Fibroblast of skin of scalp (primary cell): Measurements from ENCODE around the gene PANX2.

Experiments used
- DNase-seq: peaks from one replicate; pipeline ENCODE4 v3.0.0-alpha.2; 2013

The PANX2 gene

DNA sequence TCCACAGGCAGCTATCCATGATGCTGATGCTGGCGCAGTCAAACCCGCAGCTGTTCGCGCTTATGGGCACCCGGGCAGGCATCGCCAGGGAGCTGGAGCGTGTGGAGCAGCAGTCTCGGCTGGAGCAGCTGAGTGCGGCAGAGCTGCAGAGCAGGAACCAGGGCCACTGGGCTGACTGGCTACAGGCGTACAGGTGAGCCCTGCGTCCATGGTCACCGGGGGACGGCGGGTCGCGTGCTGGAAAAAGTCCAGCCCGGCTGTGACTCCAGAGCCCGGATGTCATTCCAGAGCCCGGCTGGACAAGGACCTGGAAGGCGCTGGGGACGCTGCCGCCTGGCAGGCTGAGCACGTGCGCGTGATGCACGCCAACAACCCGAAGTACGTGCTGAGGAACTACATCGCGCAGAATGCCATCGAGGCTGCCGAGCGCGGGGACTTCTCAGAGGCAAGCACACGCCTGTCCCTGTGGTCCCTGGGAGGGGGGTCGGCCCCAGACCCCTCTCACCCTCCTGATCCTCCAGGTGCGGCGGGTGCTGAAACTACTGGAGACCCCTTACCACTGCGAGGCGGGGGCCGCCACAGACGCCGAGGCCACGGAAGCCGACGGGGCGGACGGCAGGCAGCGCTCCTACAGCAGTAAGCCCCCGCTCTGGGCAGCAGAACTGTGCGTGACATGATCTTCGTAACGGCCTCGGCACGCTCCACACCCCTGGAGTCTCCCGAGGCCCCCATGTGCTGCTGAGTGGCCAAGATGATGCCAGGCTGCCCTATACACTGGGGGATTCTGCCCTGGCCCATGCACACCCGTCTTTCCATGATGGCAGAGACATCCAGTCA lies 46.4 kb downstream of the PANX2 start:
- DNase-seq, result no peak

DNA sequence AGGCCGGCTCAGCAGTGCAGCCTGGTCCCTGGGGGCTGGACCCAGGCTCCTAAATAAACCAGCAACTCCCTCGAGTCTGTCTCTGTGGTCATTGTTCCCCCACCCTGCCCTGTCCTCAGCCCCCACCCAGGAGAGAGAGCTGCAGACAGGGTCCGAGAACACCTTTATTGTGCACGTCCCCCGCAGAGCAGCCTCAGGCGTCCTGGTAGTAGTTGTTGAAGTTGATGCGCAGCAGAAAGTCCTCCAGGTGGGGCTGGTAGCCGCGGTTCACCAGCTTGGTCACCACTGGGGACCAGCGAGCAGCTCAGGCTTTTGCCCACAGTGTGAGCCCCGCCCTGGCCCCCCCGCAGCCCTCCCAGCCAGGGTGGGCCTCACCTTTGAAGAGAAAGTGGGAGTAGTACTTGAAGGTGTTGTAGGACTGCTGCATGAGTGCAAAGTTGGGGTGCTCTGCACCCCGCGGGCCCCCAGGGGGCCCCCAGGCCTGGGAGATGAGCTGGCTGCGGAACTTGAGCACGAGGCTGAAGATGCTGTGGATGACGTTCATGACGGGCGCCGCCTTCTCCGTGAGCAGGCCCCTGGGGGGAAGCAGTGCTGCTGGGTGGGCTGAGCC lies 47.1 kb downstream of the PANX2 start:
- DNase-seq, result no peak

GRCh38 chr22:50218153-50218995 lies 47.8 kb downstream of the PANX2 start:
- DNase-seq, result no peak

DNA sequence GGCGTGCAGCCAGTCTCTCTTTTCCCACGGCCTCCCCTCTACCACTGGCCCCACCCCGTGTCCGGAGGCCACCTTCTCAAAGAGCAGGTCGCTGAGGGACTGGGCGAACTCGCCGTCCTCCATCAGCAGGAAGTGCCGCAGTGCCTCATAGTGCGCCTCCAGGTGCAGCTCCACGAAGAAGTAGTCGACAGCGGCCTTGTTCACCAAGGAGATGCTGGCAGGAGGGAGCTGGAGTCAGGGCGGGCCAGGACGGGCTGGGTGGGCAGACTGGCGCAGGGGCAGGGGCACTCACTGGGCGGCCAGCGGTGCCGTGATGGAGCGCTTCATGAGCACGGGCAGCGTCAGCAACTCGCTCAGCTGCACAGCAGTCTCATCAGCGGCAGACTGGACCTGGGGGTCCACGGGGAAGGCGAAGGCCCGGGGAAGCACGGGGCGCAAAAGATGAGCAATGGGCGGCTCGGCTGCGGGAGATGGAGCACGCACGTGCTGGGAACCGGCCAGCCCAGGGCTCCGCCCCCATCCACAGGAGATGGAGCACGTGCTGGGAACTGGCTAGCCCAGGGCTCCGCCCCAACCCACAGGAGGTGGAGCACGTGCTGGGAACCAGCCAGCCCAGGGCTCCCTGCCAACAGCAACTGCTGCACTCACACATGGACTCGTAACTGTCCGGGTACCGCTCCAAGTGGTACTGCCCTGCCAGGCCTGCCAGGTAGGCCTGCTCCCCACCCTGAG lies 48.6 kb downstream of the PANX2 start:
- peak; percentile 86 for DNase-seq

- no peak for DNase-seq
Measured at GRCh38 chr22:50219800-50220602, 49.5 kb downstream of the PANX2 start.

DNA sequence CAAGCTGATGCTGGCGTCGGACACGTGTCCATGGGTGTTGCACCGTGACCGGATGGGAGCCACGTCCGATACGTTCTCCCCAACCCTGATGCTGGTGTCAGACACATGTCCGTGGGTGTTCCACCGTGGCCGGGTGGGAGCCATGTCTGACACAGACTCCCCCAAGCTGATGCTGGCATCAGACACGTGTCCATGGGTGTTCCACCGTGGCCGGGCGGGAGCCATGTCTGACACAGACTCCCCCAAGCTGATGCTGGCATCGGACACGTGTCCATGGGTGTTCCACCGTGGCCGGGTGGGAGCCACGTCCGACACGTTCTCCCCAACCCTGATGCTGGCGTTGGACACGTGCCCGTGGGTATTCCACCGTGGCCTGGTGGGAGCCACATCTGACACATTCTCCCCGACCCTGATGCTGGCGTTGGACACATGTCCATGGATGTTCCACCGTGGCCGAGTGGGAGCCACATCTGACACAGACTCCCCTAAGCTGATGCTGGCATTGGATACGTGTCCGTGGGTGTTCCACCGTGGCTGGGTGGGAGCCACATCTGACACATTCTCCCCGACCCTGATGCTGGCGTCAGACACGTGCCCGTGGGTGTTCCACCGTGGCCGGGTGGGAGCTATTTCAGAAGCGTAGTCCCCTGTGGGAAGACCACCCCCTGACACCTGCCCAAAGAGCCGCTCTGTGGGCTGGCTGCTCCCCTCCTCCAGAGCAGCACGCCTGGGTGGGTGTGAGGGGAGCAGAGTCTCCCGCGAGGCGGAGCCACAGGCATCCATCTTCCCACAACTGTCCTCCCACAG lies 50.3 kb downstream of the PANX2 start:
- DNase-seq, result no peak

DNA sequence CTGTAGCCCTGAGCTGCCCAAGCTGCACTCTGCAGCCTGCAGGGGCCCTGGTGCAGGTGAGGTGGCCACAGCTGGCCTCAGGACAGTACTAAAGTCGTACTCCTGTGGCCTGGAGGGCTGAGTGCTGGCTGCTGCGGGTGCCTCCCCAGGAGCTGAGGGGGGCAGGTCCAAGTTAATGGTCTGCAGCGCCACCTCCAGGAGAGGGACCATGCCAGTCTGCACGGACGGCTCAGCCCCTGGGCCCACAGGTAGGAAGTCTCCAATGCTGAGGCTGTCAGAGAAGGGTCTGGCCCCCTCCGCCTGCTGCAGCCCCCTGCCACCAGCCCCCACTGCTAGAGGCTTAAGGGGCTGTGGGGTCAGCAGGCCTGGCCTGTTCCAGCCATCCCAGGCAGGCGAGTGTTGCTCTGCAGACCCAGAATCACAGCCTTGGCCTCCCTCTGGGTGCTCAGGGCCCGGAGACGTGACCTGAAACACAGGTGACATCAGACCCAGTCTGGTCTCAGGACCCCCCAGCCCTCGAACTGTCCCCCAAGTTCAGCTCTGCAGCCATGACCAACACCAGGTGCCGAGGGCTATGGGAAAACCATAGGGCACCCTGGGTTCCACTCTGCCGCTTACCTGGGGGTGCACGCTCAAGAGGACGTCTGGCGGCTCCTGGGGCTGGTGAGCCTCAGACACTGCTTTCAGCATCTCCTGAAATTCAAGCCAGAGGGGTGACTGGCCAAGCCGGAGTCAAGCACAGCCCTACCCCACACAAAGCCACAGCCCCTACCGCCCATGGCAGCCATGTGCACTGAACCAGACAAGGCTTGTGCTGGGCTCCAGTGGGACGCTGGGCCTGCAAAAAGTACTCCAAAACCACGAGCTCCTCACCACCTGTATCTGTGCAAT lies 51.1 kb downstream of the PANX2 start:
- no peak for DNase-seq

GRCh38 chr22:50222508-50222907 lies 52.0 kb downstream of the PANX2 start:
- DNase-seq, result no peak

DNA sequence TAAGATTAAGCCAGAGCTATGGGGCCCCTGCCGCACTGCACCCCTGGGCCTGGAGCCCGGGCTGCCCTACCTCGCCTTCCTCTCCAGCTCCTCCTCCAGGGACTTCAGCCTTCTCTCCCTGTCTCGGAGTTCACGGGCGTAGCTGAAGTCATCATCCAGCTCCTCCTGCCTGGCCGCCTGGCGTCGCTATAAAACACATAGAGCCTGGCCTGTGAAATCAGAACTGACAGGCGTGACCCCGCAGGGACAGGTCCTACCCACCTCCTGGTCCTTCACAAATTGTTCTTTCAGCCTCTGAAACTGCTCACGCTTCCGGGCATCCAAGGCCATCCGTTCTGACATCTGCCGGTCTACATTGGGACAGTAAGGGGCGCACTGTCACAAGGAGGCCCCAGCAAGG lies 53.5 kb downstream of the PANX2 start:
- DNase-seq, result no peak

- DNase-seq, result no peak
Measured at GRCh38 chr22:50225200-50225969, 54.9 kb downstream of the PANX2 start.

DNA sequence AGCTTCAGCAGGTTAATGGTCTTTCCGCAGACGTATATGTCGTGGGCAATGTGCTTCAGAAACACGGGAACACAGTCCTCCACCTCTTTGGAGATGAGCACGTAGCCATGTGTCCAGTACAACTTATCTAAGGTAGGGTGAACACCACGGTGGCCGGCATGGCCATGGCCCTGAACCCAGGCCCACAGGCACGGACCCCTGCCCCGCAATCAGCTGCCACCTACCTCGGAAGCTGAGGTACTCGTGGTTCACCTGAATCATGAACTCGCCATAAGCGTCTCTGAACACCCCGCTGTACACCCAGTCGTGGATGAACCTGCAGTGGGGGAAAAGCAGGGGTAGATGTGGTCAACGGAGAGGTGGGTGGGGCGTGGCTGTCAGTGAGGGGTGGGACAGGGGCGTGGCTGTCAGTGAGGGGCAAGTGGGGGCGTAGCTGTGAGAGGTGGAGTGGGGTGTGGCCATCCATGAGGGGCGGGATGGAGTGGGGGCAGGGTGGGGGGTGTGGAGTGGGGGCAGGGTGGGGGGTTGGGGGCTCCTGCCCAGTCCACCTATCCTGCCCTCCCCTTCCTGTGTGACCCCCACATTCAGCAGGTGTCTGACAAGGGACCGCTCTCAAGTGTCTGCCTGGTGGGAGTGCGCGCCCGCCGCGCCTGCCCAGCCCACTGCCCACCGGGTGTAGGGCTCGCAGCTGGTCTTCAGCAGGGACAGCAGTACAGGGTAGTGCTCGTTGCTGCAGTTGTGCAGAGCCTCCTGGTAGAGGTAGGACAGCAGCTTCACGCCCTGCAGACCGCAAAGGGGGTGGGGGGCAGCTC lies 55.7 kb downstream of the PANX2 start:
- DNase-seq, result no peak

DNA sequence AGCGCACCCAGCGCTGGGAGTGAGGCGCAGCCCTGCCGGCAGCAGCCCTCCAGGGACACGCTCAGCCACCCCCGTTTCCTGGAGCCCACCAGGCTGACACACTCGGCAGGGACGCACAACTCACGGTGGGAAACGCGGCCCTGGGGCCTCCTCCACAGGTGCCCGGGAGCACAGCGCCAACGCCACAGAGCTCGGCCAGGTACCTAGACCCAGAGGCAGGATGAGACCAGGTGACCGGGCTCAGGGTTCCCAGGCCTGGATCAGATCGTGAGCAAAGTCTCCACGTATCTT lies 56.3 kb downstream of the PANX2 start:
- DNase-seq, result no peak

GRCh38 chr22:50227579-50228215 lies 57.2 kb downstream of the PANX2 start:
- DNase-seq, result no peak

GRCh38 chr22:50228366-50228765 lies 57.8 kb downstream of the PANX2 start:
- no peak for DNase-seq

GRCh38 chr22:50229370-50229769 lies 58.8 kb downstream of the PANX2 start:
- no peak for DNase-seq
